Smooth muscle cell (in vitro differentiated cells): ENCODE measurements around the gene LOXHD1. TPM values are rescaled to one million over a fixed set of nuclear protein-coding genes. Genes with fewer than 3 reads are reported as not detected.

Source experiments
- polyA plus RNA-seq: library from polyadenylated mRNA; unstranded; fragments of >200 nt; fragmentation: Nextera tagmentation; extraction: Ambion mirVana; gene quantifications from 2 replicates; pipeline ENCODE4 v1.2.1, GENCODE V29; 2016
- total RNA-seq: library from RNA; depleted of rRNA; stranded (reverse); fragments of >200 nt; gene quantifications from 2 replicates; pipeline ENCODE4 v1.2.3, GENCODE V29; 2014

The LOXHD1 gene
- total and polyA plus RNA-seq, 2 experiments from 2014 or later: not detected

Other genes with a start within 250 kb of the LOXHD1 start
- gene ST8SIA5, start 99.8 kb upstream of the LOXHD1 start, total RNA-seq: under 0.01 and 0.22 TPM in 2 replicates
- 1.2 TPM in 1 of 2 replicates, not detected in the other for gene ST8SIA5, start 99.8 kb upstream of the LOXHD1 start, polyA plus RNA-seq